ENCODE data around the gene CCNC.

The CCNC gene

DNA sequence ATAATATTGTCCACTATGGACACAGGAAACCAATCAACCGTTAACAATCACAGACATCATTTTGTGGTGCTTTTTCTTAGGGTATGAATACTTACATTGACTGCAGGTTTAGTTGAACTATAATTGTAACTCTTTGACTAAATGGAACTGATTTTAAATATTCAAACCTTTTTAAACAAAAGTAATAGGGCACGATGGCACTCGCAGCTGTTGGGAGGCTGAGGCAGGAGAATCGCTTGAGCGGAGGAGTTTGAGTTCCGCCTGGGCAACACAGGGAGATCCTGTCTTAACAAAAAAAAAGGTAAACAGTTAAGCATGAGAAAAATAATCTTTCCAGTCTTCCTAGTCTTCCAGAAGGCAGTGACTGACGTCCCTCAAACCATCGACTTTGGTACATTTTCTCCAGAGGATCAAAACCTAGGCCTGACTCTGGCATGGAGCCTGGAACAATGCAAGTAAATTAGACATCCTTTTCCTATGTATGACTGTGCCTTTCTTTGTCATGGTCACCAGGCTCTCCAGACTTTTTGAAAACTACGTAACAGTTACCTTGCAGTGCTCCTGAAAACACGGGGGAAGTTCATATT lies 21.5 kb upstream of the CCNC start:
- no peak for TF ChIP-seq BHLHE40 (IDR thresholded peaks at IDR 0.05; ENCODE audit: borderline replicate concordance)
- TF ChIP-seq L3MBTL2 (conservative IDR thresholded peaks at IDR 0.05), result no peak
- TF ChIP-seq HDGF (IDR thresholded peaks at IDR 0.05; ENCODE audit: borderline replicate concordance), result no peak
- TF ChIP-seq FOXK2 (IDR thresholded peaks at IDR 0.05), result no peak
- POLR2A ChIA-PET, result interaction anchor here (2.0 to 2.4 kb wide), 2 partner anchors 21 to 24 kb away, joined by 16 to 18 read pairs; partner anchors contain the start of gene CCNC
- no peak for DNase-seq (ENCODE audit: extremely low spot score)
- CTCF ChIA-PET, result interaction anchor here (1.0 to 2.4 kb wide), 2 partner anchors 24 kb away, joined by 3 to 12 read pairs; no protein-coding TSS in a partner anchor

DNA sequence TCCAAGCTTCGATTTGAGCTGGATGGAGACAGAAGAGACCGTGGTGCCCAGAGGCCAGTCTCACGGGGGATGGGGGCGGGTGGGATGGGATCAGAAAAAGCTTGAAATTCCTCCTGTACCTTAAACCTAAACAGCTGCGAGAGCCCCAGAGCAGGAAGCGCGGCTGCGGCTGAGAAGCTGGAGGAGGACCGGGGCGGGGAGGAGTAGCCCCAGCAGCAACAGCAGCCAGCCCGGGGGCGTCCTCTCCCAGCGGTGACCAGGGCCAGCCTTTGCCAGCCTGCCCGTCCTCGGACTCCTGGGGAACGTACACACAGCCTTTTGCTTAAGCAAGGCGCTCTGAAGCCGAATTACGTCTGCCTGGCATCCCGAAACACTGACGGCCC lies 20.8 kb upstream of the CCNC start:
- TF ChIP-seq ARNT (IDR thresholded peaks at IDR 0.05) (no peak), SP1 (IDR thresholded peaks at IDR 0.05) (no peak), LEF1 (IDR thresholded peaks at IDR 0.05; ENCODE audit: borderline replicate concordance) (no peak), CTBP1 (IDR thresholded peaks at IDR 0.05; ENCODE audit: borderline replicate concordance) (no peak), HDGF (IDR thresholded peaks at IDR 0.05; ENCODE audit: borderline replicate concordance) (no peak), L3MBTL2 (conservative IDR thresholded peaks at IDR 0.05) (no peak), FOXK2 (IDR thresholded peaks at IDR 0.05) (no peak), FOXA1 (IDR thresholded peaks at IDR 0.05) (no peak), ELF4 (IDR thresholded peaks at IDR 0.05) (no peak)
- TF ChIP-seq, protein P1, sequence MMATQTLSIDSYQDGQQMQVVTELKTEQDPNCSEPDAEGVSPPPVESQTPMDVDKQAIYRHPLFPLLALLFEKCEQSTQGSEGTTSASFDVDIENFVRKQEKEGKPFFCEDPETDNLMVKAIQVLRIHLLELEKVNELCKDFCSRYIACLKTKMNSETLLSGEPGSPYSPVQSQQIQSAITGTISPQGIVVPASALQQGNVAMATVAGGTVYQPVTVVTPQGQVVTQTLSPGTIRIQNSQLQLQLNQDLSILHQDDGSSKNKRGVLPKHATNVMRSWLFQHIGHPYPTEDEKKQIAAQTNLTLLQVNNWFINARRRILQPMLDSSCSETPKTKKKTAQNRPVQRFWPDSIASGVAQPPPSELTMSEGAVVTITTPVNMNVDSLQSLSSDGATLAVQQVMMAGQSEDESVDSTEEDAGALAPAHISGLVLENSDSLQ (IDR thresholded peaks at IDR 0.05), result no peak
- peak; percentile 36 for DNase-seq (ENCODE audit: extremely low spot score)
- CTCF ChIA-PET, result interaction anchor here (0.6 to 2.4 kb wide), 6 partner anchors 21 to 164 kb away, joined by 3 to 14 read pairs (median 4); partner anchors contain the start of gene CCNC
- POLR2A ChIA-PET, result interaction anchor here (0.7 to 2.4 kb wide), 4 partner anchors 12 to 196 kb away, joined by 3 to 18 read pairs (median 10); partner anchors contain the start of genes CCNC and COQ3

DNA sequence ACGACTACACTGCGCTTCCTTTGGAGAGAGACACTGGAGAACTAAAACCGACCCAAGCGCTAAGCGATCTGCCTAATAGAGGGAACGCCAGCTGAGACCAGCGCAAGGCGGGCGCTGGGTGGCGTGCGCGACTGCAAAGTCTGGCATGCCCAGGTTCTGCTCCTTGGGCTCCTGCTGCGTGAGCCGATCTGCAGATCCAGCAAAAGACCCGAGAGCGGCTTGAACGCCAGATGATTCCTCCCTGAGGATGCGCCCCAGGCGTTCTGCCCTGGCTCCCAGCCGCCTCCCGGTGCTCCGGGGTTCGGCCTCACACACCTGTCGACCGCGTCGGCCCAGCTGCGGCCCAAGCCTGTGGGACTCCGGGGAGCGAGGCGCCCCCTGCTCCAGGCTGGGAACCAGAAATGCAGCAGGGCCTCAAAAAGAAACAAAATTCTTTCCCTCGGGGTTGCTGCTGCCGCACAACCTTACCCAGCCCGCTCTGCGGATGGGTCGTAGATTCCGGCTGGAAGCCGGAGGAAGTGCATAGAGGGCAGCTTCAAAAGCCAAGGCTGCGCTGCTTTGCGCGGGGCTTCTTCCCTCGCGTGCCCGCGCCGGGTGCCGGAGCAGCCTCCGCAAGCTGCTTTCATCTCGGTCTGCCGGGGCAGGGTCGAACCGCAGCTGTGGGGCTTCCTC lies 20.3 kb upstream of the CCNC start:
- peak; percentile 89 for TF ChIP-seq L3MBTL2 (conservative IDR thresholded peaks at IDR 0.05)
- no peak for TF ChIP-seq FOXA1 (IDR thresholded peaks at IDR 0.05)
- ChIA-PET POLR2A (interaction anchor here (0.7 to 2.4 kb wide), 4 partner anchors 13 to 195 kb away, joined by 3 to 18 read pairs (median 10); partner anchors contain the start of genes CCNC and COQ3), CTCF (interaction anchor here (0.6 to 2.4 kb wide), 6 partner anchors 20 to 164 kb away, joined by 3 to 14 read pairs (median 4); partner anchors contain the start of gene CCNC)
- DNase-seq (ENCODE audit: extremely low spot score), result peak; percentile 84

DNA sequence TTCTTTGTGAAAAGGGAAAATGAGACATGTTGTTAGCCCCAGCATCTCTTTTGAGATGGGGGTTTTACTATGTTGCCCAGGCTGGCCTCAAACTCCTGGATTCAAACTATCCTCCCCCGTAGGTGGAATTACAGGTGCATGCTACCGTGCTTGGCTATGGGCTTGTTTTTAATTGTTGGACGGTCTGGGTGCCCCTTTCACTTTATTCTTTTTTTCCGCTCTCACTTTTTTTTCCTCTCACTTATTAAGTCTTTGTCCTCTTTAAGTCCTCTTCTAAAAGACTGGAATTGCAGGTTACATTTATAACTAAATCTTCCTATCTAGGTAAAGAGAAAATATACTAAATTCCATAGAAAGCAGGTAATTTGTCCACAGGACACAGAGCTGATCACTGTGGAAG lies 19.3 kb upstream of the CCNC start:
- ChIA-PET CTCF (interaction anchor here (1.8 to 2.4 kb wide), 3 partner anchors 26 to 165 kb away, joined by 3 to 14 read pairs (median 12); no protein-coding TSS in a partner anchor), POLR2A (interaction anchor here (2.0 to 2.4 kb wide), 2 partner anchors 19 to 26 kb away, joined by 16 to 18 read pairs; partner anchors contain the start of gene CCNC)
- TF ChIP-seq HDGF (IDR thresholded peaks at IDR 0.05; ENCODE audit: borderline replicate concordance) (no peak), FOXA1 (IDR thresholded peaks at IDR 0.05) (no peak), LEF1 (IDR thresholded peaks at IDR 0.05; ENCODE audit: borderline replicate concordance) (no peak), FOXK2 (IDR thresholded peaks at IDR 0.05) (no peak), BHLHE40 (IDR thresholded peaks at IDR 0.05; ENCODE audit: borderline replicate concordance) (no peak), NFRKB (IDR thresholded peaks at IDR 0.05) (no peak), ELF4 (IDR thresholded peaks at IDR 0.05) (no peak), SP1 (IDR thresholded peaks at IDR 0.05) (no peak), ZNF384 (IDR thresholded peaks at IDR 0.05) (no peak), FOXM1 (IDR thresholded peaks at IDR 0.05; ENCODE audit: borderline replicate concordance) (no peak)
- DNase-seq (ENCODE audit: extremely low spot score), result no peak

DNA sequence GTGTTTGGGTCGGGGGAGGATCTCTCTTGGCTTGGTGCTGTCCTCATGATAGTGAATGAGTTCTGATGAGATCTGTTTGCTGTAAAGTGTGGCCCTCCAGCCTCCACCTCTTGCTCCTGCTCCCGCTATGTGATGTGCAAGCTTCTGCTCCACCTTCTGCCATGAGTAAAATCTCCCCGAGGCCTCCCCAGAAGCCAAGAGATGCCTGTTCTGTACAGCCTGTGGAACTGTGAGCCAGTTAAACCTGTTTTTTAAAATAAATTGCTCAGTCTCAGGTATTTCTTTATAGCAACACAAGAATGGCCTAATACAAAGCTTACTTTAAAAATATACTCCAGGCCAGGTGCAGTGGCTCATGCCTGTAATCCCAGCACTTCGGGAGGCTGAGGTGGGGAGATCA lies 11.3 kb upstream of the CCNC start:
- TF ChIP-seq FOXM1 (IDR thresholded peaks at IDR 0.05; ENCODE audit: borderline replicate concordance) (no peak), SUZ12 (IDR thresholded peaks at IDR 0.05) (no peak), FOXA1 (IDR thresholded peaks at IDR 0.05) (no peak), FOXK2 (IDR thresholded peaks at IDR 0.05) (no peak), ARNT (IDR thresholded peaks at IDR 0.05) (no peak), TARDBP (IDR thresholded peaks at IDR 0.05) (no peak), CTBP1 (IDR thresholded peaks at IDR 0.05; ENCODE audit: borderline replicate concordance) (no peak), SP1 (IDR thresholded peaks at IDR 0.05) (no peak), NFRKB (IDR thresholded peaks at IDR 0.05) (no peak), LEF1 (IDR thresholded peaks at IDR 0.05; ENCODE audit: borderline replicate concordance) (no peak)
- DNase-seq (ENCODE audit: extremely low spot score), result no peak
- POLR2A ChIA-PET, result no interaction called here
- CTCF ChIA-PET, result no interaction called here

DNA sequence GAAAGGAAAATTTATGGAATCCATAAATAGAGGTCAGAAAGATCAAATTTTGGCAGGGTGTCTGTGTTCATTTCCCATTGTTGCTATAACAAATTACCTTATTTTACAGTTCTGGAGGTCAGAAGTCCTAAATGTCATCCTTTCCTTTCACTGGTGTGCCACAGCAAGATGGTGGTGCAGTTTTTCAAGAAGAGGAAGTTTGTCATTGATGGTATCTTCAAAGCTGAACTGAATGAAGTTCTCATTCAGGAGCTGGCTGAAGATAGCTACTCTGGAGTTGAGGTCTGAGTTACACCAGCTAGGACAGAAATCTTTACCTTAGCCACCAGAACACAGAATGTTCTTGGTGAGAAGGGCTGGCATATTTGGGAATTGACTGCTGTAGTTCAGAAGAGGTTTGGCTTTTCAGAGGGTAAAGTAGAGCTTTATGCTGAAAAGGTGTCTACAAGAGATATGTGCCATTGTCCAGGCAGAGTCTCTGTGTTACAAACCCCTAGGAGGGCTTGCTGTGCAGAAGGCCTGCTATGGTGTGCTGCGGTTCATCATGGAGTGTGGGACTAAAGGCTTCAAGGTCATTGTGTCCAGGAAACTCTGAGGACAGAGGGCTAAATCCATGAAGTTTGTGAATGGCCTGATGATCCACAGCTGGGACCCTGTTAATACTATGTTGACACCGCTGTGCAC lies 7.2 kb upstream of the CCNC start:
- CTCF ChIA-PET, result interaction anchor here (0.6 to 0.8 kb wide), 2 partner anchors 38 to 106 kb away, joined by 3 to 4 read pairs; no protein-coding TSS in a partner anchor
- TF ChIP-seq, protein P1 (IDR thresholded peaks at IDR 0.05), result no peak
- TF ChIP-seq SUZ12 (IDR thresholded peaks at IDR 0.05), result no peak
- TF ChIP-seq CTBP1 (IDR thresholded peaks at IDR 0.05; ENCODE audit: borderline replicate concordance), result no peak
- no peak for TF ChIP-seq ARNT (IDR thresholded peaks at IDR 0.05)
- no peak for TF ChIP-seq FOXM1 (IDR thresholded peaks at IDR 0.05; ENCODE audit: borderline replicate concordance)
- TF ChIP-seq SP1 (IDR thresholded peaks at IDR 0.05), result no peak
- TF ChIP-seq ELF4 (IDR thresholded peaks at IDR 0.05), result no peak
- no peak for TF ChIP-seq ZNF384 (IDR thresholded peaks at IDR 0.05)
- no peak for TF ChIP-seq L3MBTL2 (conservative IDR thresholded peaks at IDR 0.05)
- POLR2A ChIA-PET, result no interaction called here
- DNase-seq (ENCODE audit: extremely low spot score), result no peak
